GM12873 (cell line): ENCODE measurements around the gene ACP3.

Experiments used
- CTCF ChIP-seq: IDR thresholded peaks from 2 replicates; pipeline ENCODE4 v1.5.1; 2012; ENCODE audit warnings: low read depth, mild to moderate bottlenecking, moderate library complexity, low read length, control low read depth; ENCODE audit not compliant: insufficient read depth; ENCODE audit errors: missing control alignments

Gene ACP3

GRCh38 chr3:132317229-132317948, at the start of gene ACP3:
Gene ACP3 (plus strand): TSS chr3:132317407. CDS start chr3:132317457, 50 bp downstream.
- TF ChIP-seq CTCF: no peak

GRCh38 chr3:132268956-132269355, 48.3 kb upstream of the ACP3 start:
- TF ChIP-seq CTCF: peak; percentile 38

GRCh38 chr3:132273036-132273435, 44.2 kb upstream of the ACP3 start:
- TF ChIP-seq CTCF: no peak

GRCh38 chr3:132276228-132276906, 40.8 kb upstream of the ACP3 start:
- no peak for TF ChIP-seq CTCF

GRCh38 chr3:132279030-132279429, 38.2 kb upstream of the ACP3 start:
- TF ChIP-seq CTCF: no peak

- TF ChIP-seq CTCF: no peak
Measured at GRCh38 chr3:132283440-132283839, 33.8 kb upstream of the ACP3 start.

- no peak for TF ChIP-seq CTCF
Measured at GRCh38 chr3:132283916-132284405, 33.2 kb upstream of the ACP3 start.
